Vagina (tissue), 2 donors: Measurements from ENCODE around the gene TMED4. TPM values are rescaled to one million over a fixed set of nuclear protein-coding genes. Genes with fewer than 3 reads are reported as not detected.

ENCODE experiments used
- DNase-seq, 2 donors: peaks; one replicate each; pipeline ENCODE4 v3.0.0-alpha.2; 2017; ENCODE audit errors: extremely low spot score in 2 of 2
- H3K27ac ChIP-seq: fragments of 200-600 bp; sonication (generic); one replicate; pipeline ENCODE4 v1.5.1; 2019
- H3K27me3 ChIP-seq: fragments of 200-600 bp; sonication (generic); one replicate; pipeline ENCODE4 v1.5.1; 2019
- H3K36me3 ChIP-seq, 2 donors: fragments of 200-600 bp; sonication (generic); one replicate each; pipeline ENCODE4 v1.5.1; 2017 to 2019
- H3K4me1 ChIP-seq: fragments of 200-600 bp; sonication (generic); one replicate; pipeline ENCODE4 v1.5.1; 2019
- H3K4me3 ChIP-seq, 2 donors: fragments of 200-600 bp; sonication (generic); 1 replicate in 1 of 2; 2 replicates in 1 of 2; pipeline ENCODE4 v1.5.1; 2016 to 2019
- H3K9me3 ChIP-seq: fragments of 200-600 bp; sonication (generic); one replicate; pipeline ENCODE4 v1.5.1; 2019
- CTCF ChIP-seq, 3 experiments: fragments of 450-650 bp in 2 of 3; fragments of 200-600 bp in 1 of 3; sonication (generic) in 1 of 3; IDR thresholded peaks; one replicate each; pipeline ENCODE4 v1.5.1; 2017 to 2019; ENCODE audit warnings: antibody characterized with exemption in 3 of 3, mild to moderate bottlenecking in 2 of 3, moderate library complexity in 2 of 3
- POLR2A ChIP-seq, 2 donors: fragments of 450-650 bp; IDR thresholded peaks; one replicate each; pipeline ENCODE4 v1.6.1; 2017; ENCODE audit warnings: antibody characterized with exemption in 2 of 2, mild to moderate bottlenecking in 2 of 2, moderate library complexity in 2 of 2
- POLR2AphosphoS5 ChIP-seq, 2 donors: sonication (generic); formaldehyde crosslinking; IDR thresholded peaks; one replicate each; pipeline ENCODE4 v1.9.0; 2017; ENCODE audit warnings: antibody characterized with exemption in 2 of 2, mild to moderate bottlenecking in 2 of 2, low read depth in 1 of 2; ENCODE audit not compliant: insufficient read depth in 1 of 2
- intact Hi-C: fragments of 100-400 bp; cut with DNase I; formaldehyde crosslinking; loops from one replicate; pipeline ENCODE4 v1.15.1; 2023
- total RNA-seq: library from RNA; depleted of rRNA; stranded (reverse); fragments of >200 nt; gene quantifications from one replicate; pipeline ENCODE4 v1.2.3, GENCODE V29; 2016

The TMED4 gene
- total RNA-seq, 1 donor from 2014 or later: 102 TPM

GRCh38 chr7:44587843-44588711 is 6.0 kb upstream of the TMED4 start:
- Histone ChIP-seq H3K4me3 (no peak overlapping the region), H3K27ac (no peak overlapping the region), H3K9me3 (no peaks in the 10 kb centered on the region), H3K27me3 (no peaks in the 10 kb centered on the region), H3K36me3 (no peaks in the 10 kb centered on the region), H3K4me1 (peaks cover 1% of the 10 kb centered on the region)
- peak in 2 of 3 experiments; percentile 45 to 50 for TF ChIP-seq CTCF (IDR thresholded peaks at IDR 0.05)
- peak in 1 of 2 donors; percentile 75 for TF ChIP-seq POLR2AphosphoS5 (IDR thresholded peaks at IDR 0.05; ENCODE audit: insufficient read depth in 1 of 2, low read depth in 1 of 2)
- no peak for TF ChIP-seq POLR2A (IDR thresholded peaks at IDR 0.05)
- DNase-seq: no peak
- intact Hi-C loops: no loop called here

DNA sequence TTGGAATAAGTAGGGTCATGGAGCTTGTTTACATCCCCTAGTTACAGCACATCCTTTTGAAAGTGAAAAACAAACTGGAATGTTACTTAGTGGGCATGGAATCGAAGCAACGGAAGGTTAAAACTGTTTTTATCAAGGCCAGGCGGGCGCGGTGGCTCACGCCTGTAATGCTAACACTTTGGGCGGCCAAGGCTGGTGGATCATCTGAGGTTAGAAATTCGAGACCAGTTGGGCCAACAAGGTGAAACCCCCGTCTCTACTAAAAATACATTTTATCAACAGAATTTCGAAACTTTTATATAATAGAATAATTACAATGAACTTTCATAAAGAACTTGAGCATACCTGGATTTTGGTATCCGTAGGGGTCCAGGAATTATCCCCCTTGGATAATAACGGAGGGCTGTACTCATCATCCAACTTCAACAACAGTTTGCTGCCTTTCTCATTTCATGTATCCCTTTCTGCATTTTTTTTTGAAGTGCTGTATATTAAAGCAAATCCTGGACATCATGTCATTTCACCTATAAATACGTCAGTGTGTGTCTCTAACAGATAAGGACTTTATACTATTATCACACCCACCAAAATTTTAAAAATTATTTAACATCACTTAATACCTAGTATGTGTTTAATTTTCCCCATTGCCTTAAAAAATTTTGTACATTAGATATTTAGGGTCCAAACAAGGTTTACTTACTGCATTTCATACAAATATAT is 1.3 kb upstream of the TMED4 start:
- Histone ChIP-seq H3K27ac (peak overlapping the region; percentile 92), H3K27me3 (no peaks in the 10 kb centered on the region), H3K4me3 (peak overlapping the region; percentile 91 to 98), H3K36me3 (peaks cover 0 to 16% of the 10 kb centered on the region in 2 donors), H3K4me1 (peaks cover 25% of the 10 kb centered on the region), H3K9me3 (no peaks in the 10 kb centered on the region)
- no peak for TF ChIP-seq POLR2AphosphoS5 (IDR thresholded peaks at IDR 0.05; ENCODE audit: insufficient read depth in 1 of 2, low read depth in 1 of 2)
- TF ChIP-seq CTCF (IDR thresholded peaks at IDR 0.05): no peak
- no peak for TF ChIP-seq POLR2A (IDR thresholded peaks at IDR 0.05)
- intact Hi-C loops: loop anchor here (2.0 to 5.0 kb wide), 2 partner anchors 164 to 265 kb away; partner anchors contain the start of genes H2AZ2 and ZMIZ2
- DNase-seq: no peak

DNA sequence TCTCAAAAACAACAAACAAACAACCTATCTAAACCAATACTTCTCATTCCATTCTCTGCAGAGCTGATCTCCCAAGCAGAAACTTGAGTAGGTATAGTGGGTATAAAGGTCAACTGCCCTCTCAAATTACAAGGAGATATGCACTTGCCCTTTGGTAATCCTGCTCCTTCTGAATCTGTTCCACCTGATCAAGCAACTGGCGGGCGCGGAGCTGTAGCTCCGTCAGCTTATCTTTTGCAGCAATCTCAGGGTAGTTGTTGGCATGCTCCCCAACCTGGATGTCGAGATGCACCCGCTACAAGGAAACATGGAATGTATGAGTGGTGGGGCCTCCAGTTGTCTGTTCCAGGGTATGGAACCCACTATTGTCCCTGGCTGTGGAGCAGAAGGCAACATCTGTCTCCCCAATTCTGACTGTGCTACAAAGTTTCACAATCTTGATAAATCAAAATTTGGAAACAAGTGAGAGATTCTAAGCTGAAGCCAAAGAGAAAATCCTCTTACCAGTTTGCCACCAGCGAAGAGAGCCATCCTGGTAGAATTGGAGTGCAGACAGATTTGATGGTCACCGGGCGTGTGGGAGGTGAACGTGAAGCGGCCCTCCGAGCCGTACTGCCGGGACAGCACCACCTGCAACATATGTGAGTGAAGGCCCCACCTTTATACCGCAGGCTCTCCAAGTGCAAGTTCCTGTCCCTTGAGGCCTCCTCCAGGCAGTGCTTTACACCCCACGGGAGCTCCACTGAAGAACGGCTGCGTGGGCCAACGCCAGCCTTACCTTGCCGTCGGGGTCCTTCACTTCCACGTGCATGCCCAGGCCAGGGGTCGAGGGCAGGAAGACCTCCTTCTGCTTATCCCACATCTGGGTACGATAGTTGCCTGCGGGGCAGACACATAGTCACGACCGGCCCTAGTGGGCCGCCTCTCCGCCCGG is 819 bp downstream of the TMED4 start:
- Histone ChIP-seq H3K27me3 (no peaks in the 10 kb centered on the region), H3K4me1 (peaks cover 25% of the 10 kb centered on the region), H3K4me3 (peak overlapping the region; percentile 91 to 98), H3K27ac (peak overlapping the region; percentile 92), H3K36me3 (peaks cover 0 to 28% of the 10 kb centered on the region in 2 donors), H3K9me3 (no peaks in the 10 kb centered on the region)
- DNase-seq: no peak
- TF ChIP-seq POLR2AphosphoS5 (IDR thresholded peaks at IDR 0.05; ENCODE audit: insufficient read depth in 1 of 2, low read depth in 1 of 2) (no peak), CTCF (IDR thresholded peaks at IDR 0.05) (no peak), POLR2A (IDR thresholded peaks at IDR 0.05) (no peak)
- intact Hi-C loops: loop anchor here (5.0 kb wide), 1 partner anchor 166 kb away; the partner anchor contains the start of gene ZMIZ2

- no peak overlapping the region for H3K4me3 ChIP-seq
- peaks cover 0 to 44% of the 10 kb centered on the region in 2 donors for H3K36me3 ChIP-seq
- peaks cover 49% of the 10 kb centered on the region for H3K4me1 ChIP-seq
- intact Hi-C loops: loop anchor here (10.0 kb wide), 1 partner anchor 409 kb away; no protein-coding TSS in a partner anchor
- H3K9me3 ChIP-seq: no peaks in the 10 kb centered on the region
- no peak for TF ChIP-seq POLR2AphosphoS5 (IDR thresholded peaks at IDR 0.05; ENCODE audit: insufficient read depth in 1 of 2, low read depth in 1 of 2)
- no peak for TF ChIP-seq CTCF (IDR thresholded peaks at IDR 0.05)
- no peak for TF ChIP-seq POLR2A (IDR thresholded peaks at IDR 0.05)
- DNase-seq: no peak
- H3K27me3 ChIP-seq: no peaks in the 10 kb centered on the region
- no peak overlapping the region for H3K27ac ChIP-seq
Measured at GRCh38 chr7:44576228-44576627, 5.8 kb downstream of the TMED4 start.
